Endometrial microvascular endothelial cells (primary cell): ENCODE results near the gene RASGEF1C. TPM values are rescaled to one million over a fixed set of nuclear protein-coding genes. Genes with fewer than 3 reads are reported as not detected.

Experiments used
- in situ Hi-C: cut with HindIII; loops from 2 replicates; pipeline ENCODE4 v1.10.0; 2017; ENCODE audit warnings: low sequenced_read_pairs, low pct_unique_long_range_greater_than_20kb; ENCODE audit errors: inconsistent ontology term
- total RNA-seq: library from RNA; depleted of rRNA; stranded (reverse); fragments of >200 nt; gene quantifications from one replicate; pipeline ENCODE4 v1.2.3, GENCODE V29; 2015; ENCODE audit errors: inconsistent ontology term

RASGEF1C gene
- total RNA-seq, 1 donor from 2014 or later = not detected

- in situ Hi-C loops = no loop called here
Observed at GRCh38 chr5:180053061-180053602, 155.9 kb downstream of the RASGEF1C start.

- in situ Hi-C loops = no loop called here
Observed at GRCh38 chr5:180052211-180052818, 156.7 kb downstream of the RASGEF1C start.

Other genes starting within 250 kb of the RASGEF1C start
- gene RNF130, start 137.5 kb downstream of the RASGEF1C start, total RNA-seq = 66.7 TPM
- 26.7 TPM for gene MAPK9, start 82.9 kb upstream of the RASGEF1C start, total RNA-seq
- gene GFPT2, start 144.1 kb upstream of the RASGEF1C start, total RNA-seq = 6.2 TPM